ENCODE results near the gene PCDH17. TPM values are rescaled to one million over a fixed set of nuclear protein-coding genes. Genes with fewer than 3 reads are reported as not detected.

The PCDH17 gene
- total RNA-seq, 1 donor from 2014 or later = 51.8 TPM

DNA sequence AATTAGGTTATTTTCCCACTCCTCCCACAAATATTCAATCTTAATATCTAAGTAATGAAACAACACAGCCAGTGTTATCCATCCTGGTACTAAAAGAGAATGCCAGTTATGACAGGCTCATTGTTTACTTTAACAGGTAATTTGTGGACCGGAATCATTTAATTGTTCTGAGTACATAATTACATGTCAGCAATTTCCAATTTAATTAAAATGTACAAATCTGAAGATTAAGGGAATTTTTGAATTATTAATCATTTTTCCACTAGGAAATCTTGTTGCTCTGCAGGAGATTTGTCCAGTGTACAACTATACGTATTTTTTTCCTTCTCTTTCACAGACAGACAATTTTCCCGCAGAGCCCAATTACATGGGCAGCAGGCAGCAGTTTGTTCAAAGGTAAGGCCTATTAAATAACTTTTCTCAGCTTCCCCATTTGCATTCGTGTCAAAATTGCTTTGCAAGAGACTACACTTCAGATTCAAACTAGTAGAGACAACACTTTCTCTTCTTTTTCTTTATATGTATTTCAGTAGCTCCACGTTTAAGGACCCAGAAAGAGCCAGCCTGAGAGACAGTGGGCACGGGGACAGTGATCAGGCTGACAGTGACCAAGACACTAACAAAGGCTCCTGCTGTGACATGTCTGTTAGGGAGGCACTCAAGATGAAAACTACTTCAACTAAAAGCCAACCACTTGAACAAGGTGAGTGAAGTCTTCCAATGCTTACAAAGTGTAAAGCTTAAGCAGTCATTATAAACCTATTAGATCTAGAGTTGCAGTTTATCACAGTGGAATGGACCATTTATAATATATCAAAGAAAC lies 34.8 kb downstream of the PCDH17 start:
- no peaks in the 10 kb centered on the region for H3K27me3 Mint-ChIP-seq (ENCODE audit: unreplicated experiment)
- TF ChIP-seq, protein P1, sequence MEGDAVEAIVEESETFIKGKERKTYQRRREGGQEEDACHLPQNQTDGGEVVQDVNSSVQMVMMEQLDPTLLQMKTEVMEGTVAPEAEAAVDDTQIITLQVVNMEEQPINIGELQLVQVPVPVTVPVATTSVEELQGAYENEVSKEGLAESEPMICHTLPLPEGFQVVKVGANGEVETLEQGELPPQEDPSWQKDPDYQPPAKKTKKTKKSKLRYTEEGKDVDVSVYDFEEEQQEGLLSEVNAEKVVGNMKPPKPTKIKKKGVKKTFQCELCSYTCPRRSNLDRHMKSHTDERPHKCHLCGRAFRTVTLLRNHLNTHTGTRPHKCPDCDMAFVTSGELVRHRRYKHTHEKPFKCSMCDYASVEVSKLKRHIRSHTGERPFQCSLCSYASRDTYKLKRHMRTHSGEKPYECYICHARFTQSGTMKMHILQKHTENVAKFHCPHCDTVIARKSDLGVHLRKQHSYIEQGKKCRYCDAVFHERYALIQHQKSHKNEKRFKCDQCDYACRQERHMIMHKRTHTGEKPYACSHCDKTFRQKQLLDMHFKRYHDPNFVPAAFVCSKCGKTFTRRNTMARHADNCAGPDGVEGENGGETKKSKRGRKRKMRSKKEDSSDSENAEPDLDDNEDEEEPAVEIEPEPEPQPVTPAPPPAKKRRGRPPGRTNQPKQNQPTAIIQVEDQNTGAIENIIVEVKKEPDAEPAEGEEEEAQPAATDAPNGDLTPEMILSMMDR (IDR thresholded peaks at IDR 0.05; ENCODE audit: partially characterized antibody, unreplicated experiment) = no peak
- H3K9me3 Mint-ChIP-seq (ENCODE audit: unreplicated experiment) = no peaks in the 10 kb centered on the region

DNA sequence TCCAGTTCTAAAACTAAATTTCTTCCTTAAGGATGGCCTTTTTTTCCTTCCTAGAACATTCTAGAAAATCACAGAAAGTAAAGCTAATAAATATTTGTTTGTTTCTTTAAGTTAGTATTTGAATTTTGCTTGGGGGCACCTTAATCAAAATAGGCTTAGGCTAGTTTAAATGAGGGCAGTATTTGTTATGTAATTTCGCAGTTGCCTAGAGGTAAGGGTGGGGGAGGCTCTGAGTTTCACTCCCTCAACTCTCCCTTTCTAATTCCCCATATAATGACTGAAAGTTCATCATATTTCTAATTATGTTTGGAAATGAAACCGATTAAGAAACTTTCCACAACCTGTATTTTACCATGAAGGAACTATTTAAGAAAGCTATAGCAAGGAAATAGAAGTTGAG lies 40.6 kb downstream of the PCDH17 start:
- H3K27ac Mint-ChIP-seq (ENCODE audit: unreplicated experiment) = no peak overlapping the region
- H3K4me3 Mint-ChIP-seq (ENCODE audit: unreplicated experiment) = no peak overlapping the region
- no peaks in the 10 kb centered on the region for H3K4me1 Mint-ChIP-seq (ENCODE audit: low read depth, unreplicated experiment)
- DNase-seq = no peak
- H3K9me3 Mint-ChIP-seq (ENCODE audit: unreplicated experiment) = peaks cover under 1% of the 10 kb centered on the region
- TF ChIP-seq, protein P1 (IDR thresholded peaks at IDR 0.05; ENCODE audit: partially characterized antibody, unreplicated experiment) = no peak
- no peaks in the 10 kb centered on the region for H3K27me3 Mint-ChIP-seq (ENCODE audit: unreplicated experiment)
- no peaks in the 10 kb centered on the region for H3K36me3 Mint-ChIP-seq (ENCODE audit: unreplicated experiment)

More for the DNA sequence above, 34.8 kb downstream of the PCDH17 start:
- H3K27ac Mint-ChIP-seq (ENCODE audit: unreplicated experiment) = no peak overlapping the region
- no peaks in the 10 kb centered on the region for H3K4me1 Mint-ChIP-seq (ENCODE audit: low read depth, unreplicated experiment)
- H3K4me3 Mint-ChIP-seq (ENCODE audit: unreplicated experiment) = no peak overlapping the region
- H3K36me3 Mint-ChIP-seq (ENCODE audit: unreplicated experiment) = no peaks in the 10 kb centered on the region
- DNase-seq = no peak

DNA sequence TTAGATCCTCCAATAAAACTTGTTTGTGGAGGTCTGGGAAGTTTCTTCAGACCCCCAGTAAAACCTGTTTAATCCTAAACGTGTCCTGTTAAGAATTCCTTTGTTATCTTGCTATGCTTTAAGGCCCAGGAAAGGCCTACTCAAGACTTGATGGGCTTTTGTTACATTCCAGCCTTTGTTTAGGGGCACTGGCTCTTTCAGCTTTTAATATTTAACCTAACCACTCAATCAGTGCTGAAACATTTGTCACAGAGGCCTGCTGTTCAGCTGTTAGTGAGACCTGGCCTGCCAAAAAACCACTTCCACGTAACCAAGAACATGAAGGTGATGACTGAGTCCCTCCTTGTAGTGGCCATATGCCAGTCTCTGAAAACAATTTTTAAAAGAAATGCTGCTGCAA lies 41.7 kb downstream of the PCDH17 start:
- TF ChIP-seq, protein P1 (IDR thresholded peaks at IDR 0.05; ENCODE audit: partially characterized antibody, unreplicated experiment) = no peak
- Mint-ChIP-seq H3K4me1 (ENCODE audit: low read depth, unreplicated experiment) (no peaks in the 10 kb centered on the region), H3K27ac (ENCODE audit: unreplicated experiment) (no peak overlapping the region), H3K27me3 (ENCODE audit: unreplicated experiment) (no peaks in the 10 kb centered on the region), H3K36me3 (ENCODE audit: unreplicated experiment) (no peaks in the 10 kb centered on the region), H3K9me3 (ENCODE audit: unreplicated experiment) (peaks cover 1% of the 10 kb centered on the region), H3K4me3 (ENCODE audit: unreplicated experiment) (no peak overlapping the region)
- DNase-seq = no peak

DNA sequence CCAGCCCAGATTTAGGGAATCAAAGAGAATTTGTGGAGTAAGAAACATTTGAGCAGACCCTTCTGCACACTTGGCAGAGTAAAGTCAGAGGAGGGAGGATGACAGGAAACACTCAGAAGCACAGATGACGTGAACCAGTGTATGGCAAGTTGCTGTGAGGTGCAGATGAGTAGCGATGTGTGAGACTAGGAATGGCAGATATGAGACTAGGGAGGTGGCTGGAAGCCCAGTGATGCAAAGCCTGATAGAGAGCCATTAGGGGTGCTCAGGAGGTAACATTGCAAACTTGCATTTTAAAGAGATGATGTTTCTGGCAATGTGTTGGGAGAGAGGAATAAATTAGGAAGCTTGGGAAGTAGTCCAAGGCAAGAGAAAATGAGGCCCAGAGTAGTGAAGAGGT lies 44.0 kb downstream of the PCDH17 start:
- peaks cover 1% of the 10 kb centered on the region for H3K9me3 Mint-ChIP-seq (ENCODE audit: unreplicated experiment)
- H3K27me3 Mint-ChIP-seq (ENCODE audit: unreplicated experiment) = no peaks in the 10 kb centered on the region
- no peak for DNase-seq
- H3K4me3 Mint-ChIP-seq (ENCODE audit: unreplicated experiment) = no peak overlapping the region
- no peaks in the 10 kb centered on the region for H3K36me3 Mint-ChIP-seq (ENCODE audit: unreplicated experiment)
- H3K27ac Mint-ChIP-seq (ENCODE audit: unreplicated experiment) = no peak overlapping the region
- TF ChIP-seq, protein P1 (IDR thresholded peaks at IDR 0.05; ENCODE audit: partially characterized antibody, unreplicated experiment) = no peak
- no peaks in the 10 kb centered on the region for H3K4me1 Mint-ChIP-seq (ENCODE audit: low read depth, unreplicated experiment)

DNA sequence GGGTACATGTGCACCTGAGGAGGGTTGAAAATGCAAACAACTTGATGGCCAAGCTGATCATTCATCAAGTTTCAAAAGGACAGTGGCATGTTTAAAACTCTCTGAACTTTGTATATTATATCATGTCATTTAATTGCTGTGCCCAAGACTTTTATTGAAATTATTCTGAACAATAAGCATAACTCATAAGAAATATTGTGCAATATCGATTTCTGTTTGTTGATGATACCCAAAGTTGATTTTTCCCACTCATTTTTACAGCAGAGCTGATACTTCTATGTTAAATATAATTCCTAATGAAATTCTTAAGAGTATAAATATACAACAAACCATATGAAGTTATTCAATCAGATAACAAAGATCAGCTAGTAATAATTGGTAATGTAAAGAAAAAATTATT lies 49.1 kb downstream of the PCDH17 start:
- TF ChIP-seq, protein P1 (IDR thresholded peaks at IDR 0.05; ENCODE audit: partially characterized antibody, unreplicated experiment) = no peak
- Mint-ChIP-seq H3K9me3 (ENCODE audit: unreplicated experiment) (peaks cover 1% of the 10 kb centered on the region), H3K4me1 (ENCODE audit: low read depth, unreplicated experiment) (peaks cover 6% of the 10 kb centered on the region), H3K4me3 (ENCODE audit: unreplicated experiment) (no peak overlapping the region), H3K36me3 (ENCODE audit: unreplicated experiment) (no peaks in the 10 kb centered on the region), H3K27ac (ENCODE audit: unreplicated experiment) (no peak overlapping the region), H3K27me3 (ENCODE audit: unreplicated experiment) (peaks cover 4% of the 10 kb centered on the region)
- DNase-seq = no peak
